Hepatocyte (in vitro differentiated cells): Measurements from ENCODE around the gene RASIP1.
"Not testable (repeated sequence)": the region's sequence is repeated elsewhere in the genome, so short reads cannot be mapped to it uniquely, and the experiment has no call there.

Experiments
- EZH2phosphoT487 ChIP-seq: fragments of 200-600 bp; sonication (generic); IDR thresholded peaks from one replicate; pipeline ENCODE4 v1.6.1; 2018; ENCODE audit warnings: antibody characterized with exemption, mild to moderate bottlenecking, low read depth, moderate library complexity; ENCODE audit not compliant: unreplicated experiment, severe bottlenecking
- TF ChIP-seq, protein P1 (sequence below): fragments of 200-600 bp; sonication (generic); IDR thresholded peaks from 2 replicates; pipeline ENCODE4 v1.5.1; 2016; ENCODE audit warnings: antibody characterized with exemption, mild to moderate bottlenecking; ENCODE audit not compliant: poor library complexity

DNA sequence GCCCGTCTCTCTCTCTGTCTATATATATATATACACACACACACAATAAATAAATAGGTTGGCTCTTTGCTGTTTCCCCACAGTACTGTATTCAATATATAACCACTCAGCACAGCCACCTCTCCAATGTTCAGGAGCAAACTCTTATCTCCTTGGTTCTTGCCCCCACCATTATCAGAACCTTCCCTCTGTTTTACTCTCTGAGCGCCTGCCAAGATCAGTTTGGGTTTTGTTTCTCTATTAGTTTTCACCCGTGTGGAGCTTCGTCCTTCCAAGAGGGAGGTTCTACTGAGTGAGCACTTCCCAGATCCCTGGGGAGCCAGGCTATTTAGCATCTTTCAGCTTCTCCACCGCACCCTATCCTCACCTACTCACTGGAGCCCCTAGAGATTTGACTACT lies 25.4 kb upstream of the RASIP1 start:
- TF ChIP-seq, protein P1, sequence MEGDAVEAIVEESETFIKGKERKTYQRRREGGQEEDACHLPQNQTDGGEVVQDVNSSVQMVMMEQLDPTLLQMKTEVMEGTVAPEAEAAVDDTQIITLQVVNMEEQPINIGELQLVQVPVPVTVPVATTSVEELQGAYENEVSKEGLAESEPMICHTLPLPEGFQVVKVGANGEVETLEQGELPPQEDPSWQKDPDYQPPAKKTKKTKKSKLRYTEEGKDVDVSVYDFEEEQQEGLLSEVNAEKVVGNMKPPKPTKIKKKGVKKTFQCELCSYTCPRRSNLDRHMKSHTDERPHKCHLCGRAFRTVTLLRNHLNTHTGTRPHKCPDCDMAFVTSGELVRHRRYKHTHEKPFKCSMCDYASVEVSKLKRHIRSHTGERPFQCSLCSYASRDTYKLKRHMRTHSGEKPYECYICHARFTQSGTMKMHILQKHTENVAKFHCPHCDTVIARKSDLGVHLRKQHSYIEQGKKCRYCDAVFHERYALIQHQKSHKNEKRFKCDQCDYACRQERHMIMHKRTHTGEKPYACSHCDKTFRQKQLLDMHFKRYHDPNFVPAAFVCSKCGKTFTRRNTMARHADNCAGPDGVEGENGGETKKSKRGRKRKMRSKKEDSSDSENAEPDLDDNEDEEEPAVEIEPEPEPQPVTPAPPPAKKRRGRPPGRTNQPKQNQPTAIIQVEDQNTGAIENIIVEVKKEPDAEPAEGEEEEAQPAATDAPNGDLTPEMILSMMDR = not testable (repeated sequence)
- not testable (repeated sequence) for TF ChIP-seq EZH2phosphoT487
